SU-DHL-6 (cell line): ENCODE measurements around the gene OTOGL.

Source experiments
- H2AFZ ChIP-seq: fragments of 200-600 bp; sonication (generic); 2 replicates; pipeline ENCODE4 v1.6.1; 2014; ENCODE audit warnings: low read depth, mild to moderate bottlenecking, moderate library complexity, mixed read lengths, antibody characterized with exemption, low read length; ENCODE audit not compliant: severe bottlenecking
- H3F3A ChIP-seq: fragments of 200-600 bp; shearing (Covaris generic); 2 replicates; pipeline ENCODE4 v1.6.0; 2016; ENCODE audit warnings: antibody characterized with exemption, mild to moderate bottlenecking; ENCODE audit not compliant: insufficient read depth
- H3K27ac ChIP-seq: fragments of 200-600 bp; sonication (generic); 2 replicates; pipeline ENCODE4 v1.5.1; 2016; ENCODE audit warnings: low read depth, mild to moderate bottlenecking, low read length, moderate library complexity, mixed read lengths
- H3K27me3 ChIP-seq: fragments of 200-600 bp; sonication (generic), shearing (Covaris generic); 2 replicates; pipeline ENCODE4 v1.6.0; 2014; ENCODE audit warnings: mild to moderate bottlenecking, low read length
- H3K36me3 ChIP-seq: fragments of 200-600 bp; sonication (generic); 2 replicates; pipeline ENCODE4 v1.6.1; 2014; ENCODE audit warnings: mild to moderate bottlenecking, low read length, mixed read lengths
- H3K4me2 ChIP-seq: fragments of 300-600, 200-600 bp; shearing (Covaris generic), sonication (generic); 2 replicates; pipeline ENCODE4 v1.6.0; 2014; ENCODE audit warnings: low read length, low read depth, mild to moderate bottlenecking; ENCODE audit not compliant: poor library complexity, severe bottlenecking
- H3K4me3 ChIP-seq: fragments of 200-600 bp; sonication (generic); 2 replicates; pipeline ENCODE4 v1.5.1; 2014; ENCODE audit warnings: antibody characterized with exemption, low read length, mild to moderate bottlenecking, mixed read lengths; ENCODE audit not compliant: insufficient read depth, poor library complexity, severe bottlenecking
- H3K79me2 ChIP-seq: fragments of 200-600 bp; sonication (generic); 2 replicates; pipeline ENCODE4 v1.6.1; 2014; ENCODE audit warnings: mild to moderate bottlenecking, low read length, moderate library complexity; ENCODE audit not compliant: insufficient read depth
- H3K9ac ChIP-seq: fragments of 200-600 bp; sonication (generic); 2 replicates; pipeline ENCODE4 v1.7.0; 2014; ENCODE audit warnings: mild to moderate bottlenecking, low read length
- H3K9me2 ChIP-seq: fragments of 200-600 bp; sonication (generic); replicated peaks from 2 replicates; pipeline ENCODE4 v1.6.1; 2014; ENCODE audit warnings: low read length; ENCODE audit not compliant: insufficient read depth
- H3K9me3 ChIP-seq: fragments of 200-600 bp; sonication (generic); 2 replicates; pipeline ENCODE4 v1.6.1; 2014; ENCODE audit warnings: low read length, mixed read lengths; ENCODE audit not compliant: insufficient read depth
- H4K20me1 ChIP-seq: fragments of 200-600 bp; sonication (generic); 2 replicates; pipeline ENCODE4 v1.6.1; 2014; ENCODE audit warnings: low read depth, mild to moderate bottlenecking, antibody characterized with exemption, low read length, moderate library complexity, mixed read lengths
- CTCF ChIP-seq: fragments of 200-600 bp; sonication (generic); IDR thresholded peaks from one replicate; pipeline ENCODE4 v1.5.1; 2017; ENCODE audit warnings: antibody characterized with exemption, mild to moderate bottlenecking, low read length, moderate library complexity; ENCODE audit not compliant: insufficient read depth, poor library complexity, severe bottlenecking
- EZH2phosphoT487 ChIP-seq: fragments of 200-600 bp; sonication (generic), shearing (Covaris generic); conservative IDR thresholded peaks from 2 replicates; pipeline ENCODE4 v1.6.1; 2018; ENCODE audit warnings: mild to moderate bottlenecking, antibody characterized with exemption, low read length, moderate library complexity, mixed read lengths

Gene OTOGL

GRCh38 chr12:80056232-80056631 is 43.1 kb upstream of the OTOGL start:
- Histone ChIP-seq H3K4me2 (no peak overlapping the region), H4K20me1 (no peaks in the 10 kb centered on the region), H3F3A (no peaks in the 10 kb centered on the region), H3K9me2 (no peaks in the 10 kb centered on the region), H2AFZ (no peak overlapping the region), H3K36me3 (no peaks in the 10 kb centered on the region), H3K9me3 (no peaks in the 10 kb centered on the region), H3K9ac (no peak overlapping the region), H3K27ac (no peak overlapping the region), H3K4me3 (no peak overlapping the region), H3K27me3 (no peaks in the 10 kb centered on the region), H3K79me2 (no peaks in the 10 kb centered on the region)
- no peak for TF ChIP-seq CTCF
- no peak for TF ChIP-seq EZH2phosphoT487

DNA sequence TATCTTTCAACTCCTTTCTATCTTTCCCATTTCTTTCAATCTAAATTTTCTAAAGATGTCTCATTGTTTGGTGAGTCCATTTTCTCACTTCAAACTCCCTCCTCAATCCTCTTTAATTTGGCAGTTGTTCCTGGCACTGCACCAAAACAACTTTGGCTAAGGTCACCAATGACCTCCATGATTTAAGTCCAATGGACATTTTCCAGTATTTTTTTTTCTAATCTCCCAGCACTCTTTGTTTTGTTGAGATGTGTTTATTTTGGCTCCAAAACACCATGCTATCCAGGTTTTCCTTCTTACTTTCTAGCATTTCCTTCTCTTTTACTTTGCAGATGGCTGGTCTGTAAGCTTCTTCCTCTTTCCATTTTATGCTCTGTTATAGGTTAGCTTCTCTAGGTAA is 42.5 kb upstream of the OTOGL start:
- no peak for TF ChIP-seq CTCF
- TF ChIP-seq EZH2phosphoT487 = no peak
- no peaks in the 10 kb centered on the region for H4K20me1 ChIP-seq
- H2AFZ ChIP-seq = no peak overlapping the region
- H3F3A ChIP-seq = no peaks in the 10 kb centered on the region
- no peak overlapping the region for H3K9ac ChIP-seq
- no peaks in the 10 kb centered on the region for H3K27me3 ChIP-seq
- H3K36me3 ChIP-seq = no peaks in the 10 kb centered on the region
- no peak overlapping the region for H3K4me2 ChIP-seq
- H3K9me2 ChIP-seq = no peaks in the 10 kb centered on the region
- no peaks in the 10 kb centered on the region for H3K79me2 ChIP-seq
- no peak overlapping the region for H3K27ac ChIP-seq
- H3K4me3 ChIP-seq = no peak overlapping the region
- no peaks in the 10 kb centered on the region for H3K9me3 ChIP-seq

GRCh38 chr12:80058586-80058985 is 40.8 kb upstream of the OTOGL start:
- no peaks in the 10 kb centered on the region for H3K79me2 ChIP-seq

More at GRCh38 chr12:80058586-80058985, 40.8 kb upstream of the OTOGL start:
- no peak overlapping the region for H2AFZ ChIP-seq
- H3K9ac ChIP-seq = no peak overlapping the region
- H3K27me3 ChIP-seq = no peaks in the 10 kb centered on the region
- no peak overlapping the region for H3K27ac ChIP-seq
- H3F3A ChIP-seq = no peaks in the 10 kb centered on the region
- H3K4me2 ChIP-seq = no peak overlapping the region
- no peaks in the 10 kb centered on the region for H3K9me2 ChIP-seq
- TF ChIP-seq EZH2phosphoT487 (no peak), CTCF (no peak)
- H4K20me1 ChIP-seq = no peaks in the 10 kb centered on the region
- no peak overlapping the region for H3K4me3 ChIP-seq
- H3K36me3 ChIP-seq = no peaks in the 10 kb centered on the region
- no peaks in the 10 kb centered on the region for H3K9me3 ChIP-seq
